ENCODE data around the gene CALHM2.

DNA sequence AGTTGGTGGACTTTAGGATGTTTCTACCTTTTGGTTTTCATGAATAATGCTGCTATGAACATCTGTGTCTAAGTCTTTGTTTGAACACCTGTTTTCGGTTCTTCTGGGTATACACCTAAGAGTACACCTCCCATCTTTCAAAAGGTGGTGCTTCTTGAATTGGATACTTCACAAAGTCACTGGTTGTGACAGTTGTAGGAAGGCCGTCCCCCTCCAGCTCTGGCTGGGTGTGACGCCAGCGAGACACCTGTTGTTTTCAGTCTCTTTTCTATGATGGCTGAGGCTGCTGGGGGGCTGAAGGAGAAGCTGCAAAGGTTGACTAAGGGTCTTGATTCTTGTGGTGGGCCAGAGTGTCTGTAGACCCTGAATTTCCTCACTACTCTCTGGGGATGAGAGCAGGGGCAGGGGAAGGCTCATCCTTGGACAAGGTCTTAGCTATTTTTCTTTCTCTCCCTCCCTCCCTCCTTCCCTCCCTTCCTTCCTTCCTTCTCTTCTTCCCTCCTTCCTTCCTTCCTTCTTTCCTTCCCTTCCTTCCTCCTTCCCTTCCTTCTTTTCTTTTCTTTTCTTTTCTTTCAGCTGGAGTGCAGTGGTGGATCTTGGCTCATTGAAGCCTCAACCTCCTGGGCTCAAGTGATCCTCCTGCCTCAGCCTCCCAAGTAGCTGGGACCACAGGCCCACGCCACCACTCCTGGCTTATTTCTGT is 46.9 kb upstream of the CALHM2 start:
- TF ChIP-seq POLR2AphosphoS5 (IDR thresholded peaks at IDR 0.05; ENCODE audit: low read depth, low read length): no peak
- no peak for TF ChIP-seq TAF1 (IDR thresholded peaks at IDR 0.05; ENCODE audit: borderline replicate concordance, insufficient read depth, low read length)
- no peak for TF ChIP-seq REST (IDR thresholded peaks at IDR 0.05; ENCODE audit: insufficient read depth in 1 of 2, low read depth in 2 of 2, low read length in 2 of 2)
- no peak for TF ChIP-seq SIN3A (IDR thresholded peaks at IDR 0.05; ENCODE audit: borderline replicate concordance, insufficient read depth, low read length)
